HG03432 (cell line): ENCODE data around the gene SAMD8.

ENCODE experiments used
- ATAC-seq: cut with Tn5 transposase; IDR thresholded peaks from one replicate; pipeline ENCODE4 v1.9.1; 2021; ENCODE audit warnings: mild to moderate bottlenecking, moderate library complexity; ENCODE audit not compliant: unreplicated experiment

Gene SAMD8

DNA sequence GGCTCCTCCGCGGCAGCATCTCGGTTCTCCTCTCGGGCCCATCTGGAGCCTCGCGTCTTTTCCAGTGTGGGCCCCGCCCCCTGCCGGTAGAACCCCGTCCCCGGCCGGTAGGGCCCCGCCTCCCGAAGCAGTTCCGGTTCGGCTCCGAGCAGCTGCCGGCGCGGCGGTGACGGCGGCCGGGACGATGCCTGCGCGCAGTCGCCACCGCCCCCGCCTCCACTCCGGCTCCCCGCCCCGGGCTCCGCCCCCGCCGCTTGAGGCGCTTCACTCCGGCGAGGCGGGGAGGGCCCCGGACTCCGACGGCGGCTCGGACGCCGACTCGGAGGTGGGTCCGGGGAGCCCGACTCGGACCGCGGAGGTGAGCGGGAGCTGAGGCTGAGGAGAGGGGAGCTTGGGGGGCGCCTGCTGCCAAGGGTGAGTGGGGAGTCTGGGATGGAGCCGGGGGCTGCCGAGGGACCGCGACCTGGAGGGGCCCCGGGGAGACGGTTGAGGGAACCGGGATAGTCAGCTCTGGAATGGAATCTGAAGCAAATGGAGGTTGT, at the start of gene SAMD8:
Gene SAMD8 (plus strand): TSS at position 292 of the 542 bp plus-strand sequence. CDS start 38,873 bp downstream, outside the sequence.
- peak; percentile 81 for ATAC-seq

DNA sequence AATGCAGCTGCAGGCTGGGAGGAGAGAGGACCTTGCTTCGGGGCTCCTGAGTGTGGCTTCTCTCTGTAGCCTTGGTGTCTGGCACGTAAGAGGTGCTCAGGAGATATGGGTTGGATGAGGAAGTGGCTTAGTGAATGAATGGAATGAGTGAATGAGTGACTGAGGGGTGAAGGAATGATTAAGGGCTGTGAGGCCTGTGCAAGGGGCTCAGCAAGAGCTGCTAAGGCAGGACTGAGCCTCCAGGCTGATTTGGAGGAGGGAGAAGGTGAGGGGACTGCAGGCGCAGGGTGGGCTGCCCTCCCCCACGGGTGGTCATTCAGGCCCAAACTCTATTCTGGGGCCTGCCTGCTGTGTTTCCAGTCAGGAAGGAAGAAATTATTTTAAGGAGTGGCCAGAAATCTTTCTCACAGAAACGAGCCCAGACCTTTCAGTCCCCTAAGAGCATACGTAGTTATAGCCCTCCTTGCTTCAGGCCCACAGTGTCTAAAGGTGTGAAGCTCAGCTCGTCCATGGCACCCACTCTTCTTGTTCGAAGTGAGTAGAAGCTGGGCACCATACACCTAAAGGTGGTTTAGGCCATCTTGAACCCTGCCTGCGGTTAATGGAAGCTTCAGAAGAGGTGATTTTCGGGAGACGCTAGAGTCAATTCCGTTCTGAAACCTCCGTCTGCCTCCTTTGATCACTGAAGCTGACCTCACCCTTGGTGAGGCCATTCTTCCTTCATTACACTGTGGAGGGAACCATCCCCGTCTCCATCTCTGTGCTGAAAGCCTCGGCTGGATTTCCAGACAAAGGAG, 49.5 kb upstream of the SAMD8 start:
- ATAC-seq, result no peak

DNA sequence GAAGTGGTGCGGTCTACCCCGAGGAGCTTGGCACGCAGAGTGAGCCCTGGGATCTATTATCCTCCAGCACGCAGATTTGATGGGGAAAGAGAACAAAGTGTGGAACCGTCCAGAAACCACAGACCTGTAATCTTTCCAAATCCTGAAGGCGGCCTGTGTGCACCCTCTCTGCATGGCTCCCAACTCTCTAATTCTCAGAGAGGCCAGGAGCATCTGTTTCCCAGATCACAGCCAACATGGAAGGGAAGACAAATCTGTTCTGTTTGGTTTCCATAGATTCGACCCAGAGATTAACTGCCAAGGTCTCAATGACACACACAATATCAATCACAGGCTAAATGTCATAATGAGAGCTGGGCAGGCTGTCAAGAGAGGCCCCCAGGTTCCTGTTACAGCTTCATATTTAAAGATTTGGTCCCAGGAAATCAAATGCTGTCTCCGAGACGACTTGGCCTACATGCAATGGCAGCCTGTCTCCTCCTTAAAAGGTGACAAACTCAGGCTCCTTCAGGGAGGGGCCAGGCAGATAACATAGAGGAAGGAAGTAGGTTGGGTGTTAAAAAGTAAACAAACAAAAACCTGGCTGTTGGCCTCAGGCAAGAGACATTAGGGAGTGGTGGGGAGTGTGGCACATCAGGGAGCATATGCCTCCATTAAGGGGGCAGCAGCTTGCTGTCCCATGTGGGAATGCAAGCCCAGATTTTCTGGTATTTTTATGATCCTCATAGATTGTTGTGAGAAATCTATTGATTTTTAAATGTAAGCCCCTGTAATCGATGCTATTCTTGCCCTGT, 48.8 kb upstream of the SAMD8 start:
- no peak for ATAC-seq

DNA sequence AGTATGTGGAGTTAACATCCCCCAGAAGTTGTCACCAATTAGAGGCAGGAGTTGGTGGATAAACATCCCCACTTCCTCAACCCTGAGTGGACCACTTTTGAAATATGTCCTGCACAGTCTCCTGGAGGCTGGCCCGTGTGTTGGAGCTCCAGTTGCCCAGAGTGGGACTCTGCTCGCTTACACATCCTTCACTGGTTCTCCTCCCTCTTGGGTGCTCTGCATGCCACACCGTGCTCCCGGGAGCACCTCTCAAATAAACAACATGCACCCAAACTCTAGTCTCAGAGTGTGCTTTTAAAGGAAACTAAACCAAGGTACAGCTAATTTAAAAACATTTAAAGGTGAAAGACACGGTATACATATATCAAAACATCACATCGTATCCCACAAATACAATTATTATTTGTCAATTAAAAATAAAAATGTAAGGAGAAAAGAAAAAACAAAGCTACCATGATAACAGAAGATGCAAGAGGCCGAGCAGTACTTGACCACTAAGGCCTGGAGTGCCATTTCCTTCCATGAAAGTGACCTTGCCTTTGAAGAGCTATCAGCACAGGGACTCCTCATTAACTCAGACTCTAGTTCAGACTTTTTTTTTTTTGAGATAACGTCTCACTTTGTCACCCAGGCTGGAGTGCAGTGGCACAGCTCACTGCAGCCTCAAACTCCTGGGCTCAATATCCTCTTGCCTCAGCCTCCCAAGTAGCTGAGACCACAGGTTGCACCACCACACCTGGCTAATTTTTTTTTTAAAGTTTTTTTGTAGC, 47.8 kb upstream of the SAMD8 start:
- no peak for ATAC-seq

DNA sequence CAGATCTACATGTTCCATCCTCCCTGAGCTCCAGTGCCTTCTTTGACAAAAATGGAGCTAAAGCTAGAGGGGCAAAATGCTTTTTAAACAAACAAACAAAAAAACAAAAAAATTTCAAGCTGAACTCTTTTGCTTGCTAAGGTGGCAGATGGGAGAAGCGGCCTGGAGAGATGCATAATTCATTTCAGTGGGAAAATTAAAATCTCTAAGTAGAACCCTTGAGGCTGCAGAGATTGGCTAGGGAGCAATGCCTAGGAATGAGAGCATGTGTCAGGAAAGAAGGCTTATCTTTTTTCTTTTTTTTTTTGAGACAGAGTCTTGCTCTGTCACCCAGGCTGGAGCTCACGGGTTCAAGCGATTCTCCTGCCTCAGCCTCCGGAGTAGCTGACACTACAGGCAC, 46.4 kb upstream of the SAMD8 start:
- ATAC-seq, result no peak

DNA sequence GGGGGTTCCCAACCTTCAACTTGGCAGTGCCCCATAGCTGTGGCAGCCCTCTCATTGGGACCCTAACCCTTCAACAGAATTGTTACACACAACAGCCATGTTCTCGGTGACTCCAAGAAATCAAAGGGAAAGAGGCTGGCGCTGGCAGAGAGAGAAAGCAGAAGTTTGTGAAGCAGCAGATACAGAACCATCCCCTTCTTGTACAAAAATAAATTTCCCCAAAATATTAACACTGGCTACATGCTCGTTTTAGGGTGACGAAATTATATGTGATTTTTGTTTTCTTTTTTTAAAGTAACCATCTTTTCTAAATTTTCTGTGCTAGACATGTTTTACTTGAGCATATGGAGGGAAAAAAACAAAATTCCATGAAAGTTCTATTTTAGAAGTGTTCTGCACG, 45.2 kb upstream of the SAMD8 start:
- ATAC-seq, result no peak

DNA sequence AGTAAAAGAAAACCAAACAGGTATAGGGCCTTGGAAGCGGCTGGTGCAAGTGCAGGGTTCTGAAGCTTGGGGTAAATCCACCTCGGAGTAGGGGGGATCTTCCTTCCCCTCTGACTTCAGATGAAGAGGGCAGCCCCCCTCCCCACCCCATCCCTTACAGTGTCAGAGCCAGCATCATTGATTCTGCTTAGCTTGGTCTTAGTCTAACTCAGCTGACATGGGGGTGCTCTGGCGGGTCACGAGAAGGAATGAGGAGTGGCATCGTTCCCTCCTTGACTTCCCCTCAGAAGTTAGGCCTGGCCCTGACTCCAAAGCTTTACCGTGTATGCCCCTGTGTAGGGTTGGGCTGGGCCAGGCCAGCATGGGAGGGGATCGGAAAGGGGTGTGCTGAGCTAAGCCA, 44.2 kb upstream of the SAMD8 start:
- no peak for ATAC-seq

DNA sequence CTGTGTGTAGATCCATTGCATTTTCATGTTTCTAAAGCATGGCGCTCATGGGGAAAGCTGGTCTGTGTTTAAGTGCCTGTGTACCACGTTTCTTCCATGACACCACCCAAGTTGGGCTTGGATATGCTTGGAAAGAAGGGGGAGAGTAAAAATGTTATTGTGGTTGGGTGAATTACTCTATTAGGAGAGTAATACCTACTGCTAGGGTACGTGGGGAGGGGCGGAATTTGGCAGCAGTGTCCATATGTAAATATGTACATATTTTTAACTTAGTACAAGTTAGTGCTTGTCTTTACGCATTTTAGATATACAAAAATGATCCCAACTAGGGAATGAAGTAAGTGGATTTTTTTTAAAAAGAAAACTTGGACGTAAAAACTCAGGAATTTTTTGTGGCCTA, 42.9 kb upstream of the SAMD8 start:
- ATAC-seq, result no peak

DNA sequence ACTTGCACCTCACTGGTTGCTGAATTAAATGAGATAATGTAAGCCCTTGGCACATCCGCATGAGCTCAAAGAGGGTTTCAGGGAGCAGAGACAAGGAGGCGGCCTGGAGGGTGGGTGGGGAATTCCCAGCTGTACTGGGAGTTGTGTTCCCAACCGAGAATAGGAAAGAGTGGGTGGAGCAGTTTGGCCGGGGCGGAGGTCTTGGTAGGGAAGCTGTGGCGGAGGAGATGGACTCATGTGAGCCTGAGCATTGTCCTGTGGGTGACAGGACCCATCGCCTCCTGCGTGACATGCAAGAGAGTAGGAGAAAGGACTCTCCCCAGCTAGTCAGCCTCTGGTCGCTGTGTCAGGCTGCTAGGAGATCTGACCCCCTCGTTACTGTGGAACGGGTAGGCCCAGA, 41.0 kb upstream of the SAMD8 start:
- ATAC-seq, result no peak

DNA sequence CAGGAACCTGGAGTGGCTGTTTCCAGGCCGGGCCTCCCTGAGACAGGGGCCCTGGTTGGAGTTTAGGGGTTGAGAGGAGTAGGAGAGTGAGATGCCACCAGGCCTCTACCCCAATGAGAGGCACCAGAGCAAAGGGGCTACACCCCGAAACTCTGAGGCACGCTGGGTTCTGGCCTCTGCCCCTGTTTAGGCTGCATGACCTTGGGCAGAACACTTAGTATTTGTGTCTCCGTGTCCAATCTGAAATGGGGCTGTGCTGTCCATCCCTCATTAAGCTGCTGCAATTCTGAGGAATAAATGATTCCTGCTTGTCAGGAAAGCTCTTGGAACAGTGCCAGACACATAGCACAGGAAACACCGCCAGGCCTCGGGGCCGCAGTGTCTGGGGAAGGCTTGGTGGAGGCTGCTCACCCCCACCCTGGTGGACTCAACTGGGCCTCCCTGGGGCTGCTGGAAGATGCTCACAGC, 40.5 kb upstream of the SAMD8 start:
- ATAC-seq, result no peak

DNA sequence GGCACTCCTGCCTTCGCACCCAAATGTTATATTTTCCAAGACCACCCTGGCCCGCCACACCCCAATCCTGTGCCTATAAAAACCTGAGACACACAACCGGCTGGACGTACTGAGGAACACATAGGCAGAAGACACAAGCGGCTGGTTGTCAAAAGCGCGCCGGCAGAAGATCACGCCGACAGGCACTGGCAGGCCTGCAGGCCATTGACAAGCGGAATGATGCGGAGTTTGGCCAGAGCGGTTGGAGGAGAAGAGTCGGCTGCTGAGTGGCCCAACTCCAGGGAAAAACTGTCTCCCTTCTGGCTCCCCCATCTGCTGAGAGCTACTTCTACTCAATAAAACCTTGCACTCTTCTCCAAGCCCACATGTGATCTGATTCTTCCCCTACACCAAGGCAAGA, 39.7 kb upstream of the SAMD8 start:
- ATAC-seq, result no peak

DNA sequence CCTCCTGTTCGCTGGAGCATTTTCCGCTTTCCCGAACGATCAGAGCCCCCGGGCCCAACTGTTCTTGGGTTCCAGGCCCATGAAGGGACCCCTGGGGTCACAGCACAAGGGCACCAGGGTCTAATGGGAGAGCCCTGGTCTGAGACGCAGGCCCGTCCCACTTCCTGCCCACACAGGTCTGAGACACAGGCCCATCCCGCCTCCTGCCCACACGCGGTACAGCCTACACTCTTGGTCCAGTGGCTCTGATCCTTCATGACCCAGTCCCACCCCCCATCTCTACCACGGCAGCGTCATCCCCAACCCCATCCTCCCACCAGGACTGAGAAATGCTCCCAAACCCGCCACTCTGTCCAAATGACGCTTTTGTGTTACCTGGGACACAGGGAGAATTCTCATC, 38.7 kb upstream of the SAMD8 start:
- ATAC-seq, result no peak

DNA sequence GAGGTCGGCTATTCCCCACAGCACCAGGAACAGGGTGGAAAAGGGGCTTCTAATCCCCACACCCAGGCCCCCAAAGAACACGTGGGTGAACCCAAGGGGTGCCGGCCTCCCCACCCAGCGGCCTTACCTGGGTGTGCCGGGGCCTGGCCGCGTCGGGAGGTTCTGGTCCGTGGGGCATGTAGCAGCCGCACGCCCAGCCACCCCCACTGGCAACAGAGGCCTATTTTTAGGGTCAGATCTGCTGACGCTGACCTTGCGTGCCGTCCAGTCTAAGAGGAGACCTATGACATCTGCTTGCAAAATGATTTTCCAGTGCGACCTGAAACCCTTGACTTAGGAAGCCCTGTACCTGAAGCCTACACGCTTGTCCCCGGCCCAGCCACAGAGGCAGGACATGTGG, 38.0 kb upstream of the SAMD8 start:
- ATAC-seq, result no peak

DNA sequence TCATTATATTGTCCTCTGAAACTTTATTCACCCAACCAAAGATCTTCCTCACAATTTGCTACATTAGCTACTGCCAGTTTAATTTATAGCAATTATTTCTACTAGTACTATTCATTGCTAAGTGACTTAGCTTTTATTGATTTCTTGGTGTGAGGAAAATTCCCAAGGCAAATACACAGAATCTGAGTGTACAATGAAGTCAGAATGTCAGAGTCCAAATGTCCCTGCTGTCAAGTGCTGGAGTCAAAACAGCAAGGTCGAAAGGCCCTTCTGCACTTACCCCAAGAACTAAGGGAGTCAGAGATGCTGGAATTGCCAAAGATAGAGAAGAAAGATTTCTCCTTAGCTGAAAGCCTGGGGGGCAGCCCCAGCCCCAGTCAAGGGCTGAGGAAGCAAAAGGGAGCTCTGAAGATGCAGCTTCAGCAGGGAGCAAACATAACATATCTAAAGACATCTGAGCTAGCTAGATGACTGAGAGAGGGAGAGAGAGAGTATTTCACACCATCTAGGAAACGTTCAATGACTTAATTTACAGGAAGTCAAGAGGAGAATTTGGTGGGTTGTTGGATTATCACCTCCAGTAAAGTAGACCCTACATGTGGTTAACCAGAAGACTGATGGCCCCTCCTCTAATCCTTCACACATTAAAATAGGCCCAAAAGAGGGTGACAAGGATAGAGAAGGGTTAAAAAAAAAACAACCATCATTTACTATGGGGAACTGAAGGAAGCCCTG, 36.6 kb upstream of the SAMD8 start:
- no peak for ATAC-seq

DNA sequence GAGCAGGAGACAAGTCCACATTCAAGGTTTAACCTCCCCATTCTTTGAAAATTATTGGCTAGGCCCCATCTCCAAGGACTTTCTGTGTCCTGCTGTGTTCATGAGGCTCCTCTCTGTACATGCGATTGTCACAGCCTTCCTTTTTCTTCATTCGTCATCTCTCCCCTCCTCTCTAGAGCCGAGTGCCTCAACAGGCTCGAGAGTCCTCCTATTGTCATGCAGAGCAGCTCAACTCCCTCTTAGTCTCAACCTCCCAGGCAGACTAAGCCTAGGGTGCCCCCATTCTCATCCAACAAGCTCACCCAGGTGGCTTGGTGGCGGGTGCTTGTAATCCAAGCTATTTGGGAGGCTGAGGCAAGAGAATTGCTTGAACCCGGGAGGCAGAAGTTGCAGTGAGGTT, 35.1 kb upstream of the SAMD8 start:
- ATAC-seq, result no peak

DNA sequence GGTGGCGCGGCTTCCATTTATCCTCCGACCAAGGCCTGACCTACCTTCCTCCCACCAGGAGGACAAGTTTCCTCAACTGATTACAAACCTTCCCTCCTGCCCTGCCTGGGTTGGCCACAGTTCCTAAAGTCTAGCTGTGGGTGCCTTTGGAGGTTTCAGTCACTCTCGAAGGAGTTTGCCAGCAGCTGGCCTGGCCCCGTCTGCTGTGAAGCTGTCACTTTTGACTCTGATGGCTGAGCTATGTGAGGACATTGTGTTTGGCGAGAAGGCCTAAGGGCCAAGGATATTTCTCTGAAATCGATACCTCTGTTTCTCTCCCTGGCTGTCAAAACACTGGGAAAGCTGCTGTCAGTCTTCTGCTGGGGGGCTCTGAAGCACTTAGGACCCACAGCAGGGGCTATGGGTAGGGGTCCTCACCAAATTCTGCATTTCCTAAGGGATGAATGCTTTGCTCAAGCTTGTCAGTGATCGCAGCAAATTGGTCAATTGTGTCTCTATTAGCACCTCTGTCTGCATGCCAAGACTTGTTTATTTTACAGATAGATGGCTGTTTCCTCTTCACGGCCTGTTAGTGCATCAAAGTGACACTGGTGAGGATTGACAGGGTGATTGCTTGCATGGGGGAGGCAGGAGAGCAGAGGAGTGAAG, 31.9 kb upstream of the SAMD8 start:
- ATAC-seq, result no peak

DNA sequence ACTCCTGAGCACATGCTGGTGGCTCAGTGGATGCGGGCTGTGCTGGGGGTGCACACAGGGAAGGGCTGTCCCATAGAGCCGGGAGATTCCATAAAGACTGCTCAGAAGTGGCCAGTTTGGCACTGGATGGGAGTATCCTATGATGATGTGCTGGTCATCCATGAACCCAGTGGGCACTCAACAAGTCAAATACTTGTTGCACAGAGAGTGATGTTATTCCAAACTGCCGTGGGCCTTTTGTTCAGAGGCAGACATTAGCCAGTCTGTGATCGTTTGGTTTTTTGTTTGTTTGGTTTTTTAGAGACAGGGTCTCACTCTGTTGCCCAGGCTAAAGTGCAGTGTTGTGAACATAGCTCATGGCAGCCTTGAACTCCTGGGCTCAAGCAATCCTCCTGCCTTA, 30.9 kb upstream of the SAMD8 start:
- no peak for ATAC-seq

DNA sequence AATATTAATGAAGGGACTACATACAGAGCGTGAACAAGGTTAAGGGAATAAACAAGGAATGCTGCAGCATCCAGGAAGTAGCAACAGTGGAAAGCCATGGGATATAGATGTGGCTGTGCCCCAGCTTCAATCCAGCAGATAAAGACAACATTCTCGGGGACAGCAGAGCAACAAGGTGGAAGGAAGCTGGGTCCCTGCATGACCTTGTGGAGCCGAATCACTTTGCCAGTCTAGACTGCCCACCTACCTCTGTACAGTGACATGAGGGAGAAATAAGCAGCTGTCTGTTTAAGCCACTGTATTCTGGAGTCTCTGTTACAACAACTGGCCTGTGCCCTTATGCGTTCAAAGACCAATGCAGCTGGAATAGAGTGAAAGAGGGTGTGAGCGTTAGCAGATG, 30.1 kb upstream of the SAMD8 start:
- ATAC-seq, result no peak

DNA sequence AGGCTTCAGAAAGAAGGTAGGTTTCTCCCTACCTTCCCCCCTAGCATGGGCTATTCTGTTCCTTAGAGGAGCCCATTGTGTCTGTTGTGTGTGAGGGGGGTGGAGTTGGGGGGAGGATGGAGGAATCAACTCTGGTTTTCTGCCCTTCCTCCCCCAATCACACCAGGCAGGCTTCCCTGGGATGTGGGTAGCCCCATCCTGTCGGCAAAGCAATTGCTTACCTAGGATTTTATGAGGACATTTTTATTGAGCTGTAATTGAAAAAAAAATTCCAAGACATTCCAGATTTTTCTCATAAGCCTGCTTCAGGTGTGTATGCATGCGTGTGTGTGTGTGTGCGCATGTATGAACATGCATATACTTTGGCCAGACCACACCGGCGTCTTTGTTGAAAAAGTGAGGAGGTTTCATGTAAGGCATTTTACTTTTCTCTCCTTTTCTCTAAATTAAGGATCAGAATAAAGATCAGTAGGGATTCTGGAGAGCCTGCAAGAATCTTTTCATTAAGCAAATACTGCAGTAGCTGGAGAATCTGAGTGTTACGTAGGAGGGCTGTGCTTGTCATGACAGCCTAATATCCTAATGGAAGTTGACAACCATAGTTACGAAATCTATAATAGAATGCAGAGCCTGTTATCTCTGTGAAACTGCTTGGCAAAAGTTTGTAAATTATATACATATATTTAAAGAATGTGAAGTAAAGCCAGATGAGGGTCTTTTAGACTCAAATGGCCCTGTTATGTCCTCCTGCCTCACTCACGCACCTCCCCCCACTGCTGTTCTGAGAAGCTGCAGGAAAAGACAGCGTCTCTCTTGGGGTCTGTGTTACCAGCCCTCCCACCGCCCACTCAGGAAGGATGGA, 27.3 kb upstream of the SAMD8 start:
- no peak for ATAC-seq
